IMR-90 (cell line): ENCODE measurements around the gene PHF21A. TPM values are rescaled to one million over a fixed set of nuclear protein-coding genes. Genes with fewer than 3 reads are reported as not detected.

ENCODE experiments used
- ATAC-seq: fragments of 200-7000 bp; cut with Tn5 transposase; 2 replicates; pipeline ENCODE4 v1.9.1; 2020; ENCODE audit warnings: low read depth, mild to moderate bottlenecking, moderate library complexity
- BruUV-seq: library from RNA; stranded (reverse); fragments of 400-500 nt; replicated peaks from 2 replicates; lab custom pipeline; 2021; lab: Mats Ljungman, UMichigan
- CTCF ChIA-PET: fragments of 300-600 bp; formaldehyde crosslinking; extraction: SDS; loops from one replicate; lab custom pipeline; 2021; ENCODE audit warnings: antibody characterized with exemption; lab: Yijun Ruan, JAX
- POLR2A ChIA-PET: fragments of 300-600 bp; sonication (Branson Sonifier 250); formaldehyde crosslinking; loops from one replicate; lab custom pipeline; 2022; ENCODE audit warnings: antibody characterized with exemption; ENCODE audit not compliant: unreplicated experiment; lab: Charles Lee
- DNase-seq: peaks from one replicate; pipeline ENCODE4 v3.0.0; 2013
- H2AFZ ChIP-seq: replicated peaks from 2 replicates; pipeline ENCODE3; 2013; ENCODE audit warnings: low read length, mild to moderate bottlenecking; ENCODE audit not compliant: poor library complexity
- H2AK5ac ChIP-seq: 2 replicates; pipeline ENCODE4 v1.6.1; 2013; ENCODE audit warnings: low read depth, low read length, inconsistent platforms
- H2AK9ac ChIP-seq: replicated peaks from 2 replicates; pipeline ENCODE3; 2013; ENCODE audit warnings: mild to moderate bottlenecking, low read depth, low read length, moderate library complexity; ENCODE audit not compliant: poor library complexity
- H2BK120ac ChIP-seq: 2 replicates; pipeline ENCODE4 v1.6.1; 2013; ENCODE audit warnings: low read depth, low read length, inconsistent platforms
- H2BK15ac ChIP-seq: 3 replicates; pipeline ENCODE4 v1.6.1; 2013; ENCODE audit warnings: low read depth, low read length, inconsistent platforms
- H2BK20ac ChIP-seq: 2 replicates; pipeline ENCODE4 v1.6.1; 2013; ENCODE audit warnings: low read depth, mild to moderate bottlenecking, inconsistent platforms, low read length, moderate library complexity
- H2BK5ac ChIP-seq: 2 replicates; pipeline ENCODE4 v1.6.1; 2013; ENCODE audit warnings: mild to moderate bottlenecking, low read depth, low read length, inconsistent platforms; ENCODE audit not compliant: poor library complexity, severe bottlenecking
- H3K14ac ChIP-seq: replicated peaks from 2 replicates; pipeline ENCODE4 v1.6.1; 2013; ENCODE audit warnings: low read depth, low read length, inconsistent platforms
- H3K18ac ChIP-seq: 2 replicates; pipeline ENCODE4 v1.6.1; 2013; ENCODE audit warnings: low read depth, low read length, control low read depth
- H3K23ac ChIP-seq: 2 replicates; pipeline ENCODE4 v1.6.1; 2013; ENCODE audit warnings: low read depth, low read length, inconsistent platforms
- H3K27ac ChIP-seq: 2 replicates; pipeline ENCODE4 v1.5.1; 2013; ENCODE audit warnings: mild to moderate bottlenecking, control low read depth, low read length; ENCODE audit not compliant: insufficient read depth
- H3K27me3 ChIP-seq: 2 replicates; pipeline ENCODE4 v1.6.1; 2013; ENCODE audit warnings: low read length; ENCODE audit not compliant: control insufficient read depth, insufficient read depth
- H3K36me3 ChIP-seq: 2 replicates; pipeline ENCODE4 v1.6.1; 2013; ENCODE audit warnings: low read length, mixed read lengths; ENCODE audit not compliant: control insufficient read depth, insufficient read depth
- H3K4ac ChIP-seq: 2 replicates; pipeline ENCODE4 v1.6.1; 2013; ENCODE audit warnings: low read depth, low read length, inconsistent platforms
- H3K4me1 ChIP-seq: 2 replicates; pipeline ENCODE4 v1.6.1; 2013; ENCODE audit warnings: low read length, mixed read lengths; ENCODE audit not compliant: control insufficient read depth, insufficient read depth
- H3K4me2 ChIP-seq: 2 replicates; pipeline ENCODE4 v1.6.1; 2013; ENCODE audit warnings: low read depth, mild to moderate bottlenecking, control low read depth, low read length, moderate library complexity
- H3K4me3 ChIP-seq: 2 replicates; pipeline ENCODE4 v1.5.1; 2013; ENCODE audit warnings: low read depth, mild to moderate bottlenecking, control low read depth, low read length, moderate library complexity; ENCODE audit not compliant: insufficient read depth
- H3K56ac ChIP-seq: 2 replicates; pipeline ENCODE4 v1.6.1; 2013; ENCODE audit warnings: low read length, inconsistent platforms; ENCODE audit not compliant: insufficient read depth; ENCODE audit errors: extremely low read depth
- H3K79me1 ChIP-seq, 2 experiments: 2 replicates each; pipeline ENCODE4 v1.6.1; 2013; ENCODE audit warnings: low read length in 2 of 2, inconsistent platforms in 1 of 2, low read depth in 1 of 2
- H3K9ac ChIP-seq: 2 replicates; pipeline ENCODE4 v1.6.1; 2013; ENCODE audit warnings: low read depth, low read length, control low read depth
- H3K9me1 ChIP-seq: 2 replicates; pipeline ENCODE4 v1.6.1; 2013; ENCODE audit warnings: low read length, inconsistent platforms; ENCODE audit not compliant: insufficient read depth
- H3K9me3 ChIP-seq: 2 replicates; pipeline ENCODE4 v1.6.1; 2013; ENCODE audit warnings: low read length; ENCODE audit not compliant: control insufficient read depth, insufficient read depth
- H4K20me1 ChIP-seq: 2 replicates; pipeline ENCODE4 v1.6.1; 2013; ENCODE audit warnings: low read length, inconsistent platforms; ENCODE audit not compliant: insufficient read depth
- H4K5ac ChIP-seq: 2 replicates; pipeline ENCODE4 v1.6.1; 2013; ENCODE audit warnings: mild to moderate bottlenecking, low read depth, low read length, control low read depth
- H4K8ac ChIP-seq, 2 experiments: 2 replicates each; pipeline ENCODE4 v1.6.1; 2013; ENCODE audit warnings: low read depth in 2 of 2, low read length in 2 of 2, control low read depth in 1 of 2, inconsistent platforms in 1 of 2
- H4K91ac ChIP-seq: 2 replicates; pipeline ENCODE4 v1.6.1; 2013; ENCODE audit warnings: low read depth, low read length, inconsistent platforms; ENCODE audit not compliant: insufficient read depth
- MAFK ChIP-seq: IDR thresholded peaks from 2 replicates; pipeline ENCODE4 v1.6.1; 2012; ENCODE audit warnings: low read depth, low read length, improper control_type of control experiment
- MAZ ChIP-seq: IDR thresholded peaks from 2 replicates; pipeline ENCODE4 v1.6.1; 2012; ENCODE audit warnings: low read depth, mild to moderate bottlenecking, low read length, improper control_type of control experiment, moderate library complexity, borderline replicate concordance
- WGBS, 2 experiments: methylation state at CpG; one replicate each; pipeline versions ENCODE4 v1.1.5 to v1.1.7; 2013; ENCODE audit warnings: missing lambda C conversion rate in 2 of 2; ENCODE audit not compliant: insufficient read length in 1 of 2; ENCODE audit errors: extremely low coverage in 2 of 2; 5-methylcytosine and 5-hydroxymethylcytosine counted together
- dilution Hi-C: fragments of 300-500 bp; cut with HindIII; formaldehyde crosslinking; loops from one replicate; pipeline ENCODE4 v1.14.3; 2018; ENCODE audit warnings: low sequenced_read_pairs; ENCODE audit not compliant: unreplicated experiment
- in situ Hi-C: fragments of 300-500 bp; cut with MboI; formaldehyde crosslinking; loops from 3 replicates; pipeline ENCODE4 v1.14.3; 2019; ENCODE audit warnings: low sequenced_read_pairs, inconsistent platforms, mixed read lengths
- intact Hi-C: fragments of 100-400 bp; cut with micrococcal nuclease; formaldehyde crosslinking; loops from 2 replicates; pipeline ENCODE4 v1.10.0; 2022
- polyA plus RNA-seq, 3 experiments: library from polyadenylated mRNA; depleted of rRNA; stranded (reverse); fragments of >200 nt; gene quantifications; 2 replicates each; pipeline ENCODE4 v1.2.3, GENCODE V29; 2012; ENCODE audit warnings: low replicate concordance in 1 of 3
- total RNA-seq: library from RNA; depleted of rRNA; stranded (reverse); fragments of >200 nt; gene quantifications from 2 replicates; pipeline ENCODE4 v1.2.3, GENCODE V29; 2012

PHF21A gene
- total and polyA plus RNA-seq, 2 of the 4 experiments (the other 2 are of a cell fraction) = 9.0 to 20.6 TPM

DNA sequence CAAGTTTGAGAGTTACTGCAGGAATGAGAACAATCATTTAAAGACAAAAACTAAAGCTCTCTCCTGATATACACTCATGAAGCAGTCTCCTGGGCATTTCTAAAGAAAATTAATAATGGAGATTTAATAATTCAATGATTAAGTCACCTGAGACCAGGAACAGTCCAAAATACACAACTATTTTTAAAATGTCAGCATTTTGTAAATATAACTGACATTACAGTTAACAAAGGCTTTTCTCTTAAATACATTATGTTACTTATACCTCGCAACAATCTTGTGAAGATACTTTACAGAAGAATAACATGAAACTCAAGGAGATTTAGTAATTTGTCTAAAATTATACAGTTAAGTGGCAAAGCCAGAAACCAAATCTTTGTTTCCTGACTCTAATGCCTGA lies 111.2 kb downstream of the PHF21A start:
- H3K27ac ChIP-seq = no peak overlapping the region
- H3K27me3 ChIP-seq = no peaks in the 10 kb centered on the region
- CTCF ChIA-PET = no interaction called here
- POLR2A ChIA-PET = no interaction called here
- H3K36me3 ChIP-seq = no peaks in the 10 kb centered on the region; the same call in 1 of the 2 replicates
- no TSS peak for BruUV-seq
- H3K9me1 ChIP-seq = no peaks in the 10 kb centered on the region; the same call in 1 of the 2 replicates
- H3K4me2 ChIP-seq = no peak overlapping the region
- no peak for DNase-seq
- no peak overlapping the region for H4K91ac ChIP-seq
- in situ Hi-C loops = no loop called here
- H3K23ac ChIP-seq = no peak overlapping the region
- no peak overlapping the region for H3K4me3 ChIP-seq
- H3K79me1 ChIP-seq = peaks cover 13 to 14% of the 10 kb centered on the region in 2 experiments; a peak in 3 of 4 replicates
- H3K9ac ChIP-seq = no peak overlapping the region
- WGBS, 2 experiments = no CpG with 5 or more reads among the region's 1 CpG
- H3K56ac ChIP-seq = no peak overlapping the region
- H3K4ac ChIP-seq = no peak overlapping the region
- TF ChIP-seq MAZ (no peak), MAFK (0 out of 2 replicates have a peak, but pooled peaks have one; percentile 18)
- no peak overlapping the region for H2BK120ac ChIP-seq
- ATAC-seq = no peak
- no peak overlapping the region for H3K18ac ChIP-seq
- H4K5ac ChIP-seq = no peak overlapping the region
- no peak overlapping the region for H2BK5ac ChIP-seq
- no peak overlapping the region for H3K14ac ChIP-seq
- peaks cover 10% of the 10 kb centered on the region; the same call in 1 of the 2 replicates for H4K20me1 ChIP-seq
- H2AK9ac ChIP-seq = no peak overlapping the region
- H2AK5ac ChIP-seq = no peak overlapping the region
- H2BK15ac ChIP-seq = no peak overlapping the region
- no peak overlapping the region for H2BK20ac ChIP-seq
- no peaks in the 10 kb centered on the region for H3K4me1 ChIP-seq
- intact Hi-C loops = no loop called here
- dilution Hi-C loops = no loop called here
- no peak overlapping the region for H2AFZ ChIP-seq
- no peak overlapping the region for H4K8ac ChIP-seq
- H3K9me3 ChIP-seq = no peaks in the 10 kb centered on the region
